Hematopoietic multipotent progenitor cell treated with erythropoietin and hydrocortisone succinate and interleukin-3 and kit ligand, for 4 days (in vitro differentiated cells): ENCODE data around the gene AOAH.
"Not testable (repeated sequence)": the region's sequence is repeated elsewhere in the genome, so short reads cannot be mapped to it uniquely, and the experiment has no call there.

Experiments
- DNase-seq: peaks from one replicate; pipeline ENCODE4 v3.0.0-alpha.2; 2015

Gene AOAH

DNA sequence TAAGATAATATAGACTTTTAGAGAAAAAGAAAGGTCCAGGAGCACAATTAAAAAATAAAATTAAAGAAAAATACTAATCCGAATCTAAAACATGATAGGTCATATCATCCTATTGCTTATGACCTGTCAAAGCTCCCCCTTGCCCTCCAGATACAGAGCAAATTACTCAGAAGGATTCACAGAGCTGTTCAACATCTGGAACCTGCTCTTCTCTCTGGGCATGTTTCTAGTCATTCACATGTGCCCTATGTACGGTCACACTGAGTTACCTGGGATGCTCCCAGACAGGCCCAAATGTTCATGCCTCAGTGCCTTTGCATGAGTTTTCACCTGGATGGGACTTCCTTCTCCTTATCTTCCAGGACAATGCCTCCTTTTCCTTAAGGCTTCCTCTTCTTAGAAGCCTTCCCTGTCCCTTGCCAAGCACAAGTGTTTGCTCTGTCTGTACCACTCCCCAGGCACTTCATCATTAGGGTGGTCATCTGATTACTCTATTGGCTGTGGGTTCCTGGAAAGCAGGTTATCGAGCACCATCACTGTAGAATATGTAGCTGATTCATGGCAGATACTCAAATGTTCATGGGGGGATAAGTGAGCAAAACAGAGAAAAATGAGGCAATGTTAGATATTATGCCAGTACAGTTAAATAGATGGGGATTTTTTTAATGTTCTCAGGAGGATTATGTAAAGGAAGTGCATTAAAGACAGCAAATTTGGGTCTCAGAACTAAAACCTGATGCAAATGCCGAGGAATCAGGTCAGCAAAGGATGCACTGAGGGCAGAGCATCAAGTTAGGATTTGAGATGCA is 12.0 kb upstream of the AOAH start:
- no peak for DNase-seq

DNA sequence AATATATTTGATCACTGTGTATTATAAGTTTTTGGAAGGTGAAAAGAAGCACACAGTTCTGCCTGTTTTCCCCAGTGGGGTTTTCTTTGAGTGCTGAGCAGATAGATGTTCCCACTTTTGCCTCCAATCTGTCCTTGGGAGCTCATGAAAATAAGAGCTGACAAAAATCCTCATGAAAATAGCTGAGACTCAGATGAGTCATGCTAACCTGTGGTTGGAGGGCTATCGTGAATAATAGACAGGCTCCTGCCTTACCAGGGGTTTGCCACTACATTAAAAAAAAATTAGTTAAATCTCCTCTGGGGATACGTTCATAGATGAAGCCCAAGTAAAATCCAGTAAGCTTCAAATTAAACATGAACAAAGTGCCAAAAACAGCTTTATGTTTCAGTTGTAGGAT is 10.9 kb upstream of the AOAH start:
- no peak for DNase-seq

DNA sequence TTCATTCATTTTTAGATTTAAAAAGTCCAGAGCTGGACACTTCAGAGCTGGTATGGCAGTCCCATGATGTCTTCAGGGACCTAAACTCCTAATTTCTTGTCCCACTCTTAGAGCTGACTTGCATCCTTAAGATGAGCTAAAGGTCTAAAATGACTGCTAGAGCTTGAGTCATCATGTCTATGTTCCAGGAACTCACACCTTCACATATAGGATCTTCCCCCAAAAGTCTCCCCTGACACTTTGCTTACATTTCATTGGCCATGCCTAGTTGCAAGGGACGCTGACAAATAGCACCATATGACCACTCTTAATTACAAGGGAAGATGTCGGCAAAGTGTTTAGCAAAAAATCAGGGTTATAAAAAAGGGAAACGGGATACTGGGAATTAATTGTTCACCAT is 10.4 kb upstream of the AOAH start:
- no peak for DNase-seq

DNA sequence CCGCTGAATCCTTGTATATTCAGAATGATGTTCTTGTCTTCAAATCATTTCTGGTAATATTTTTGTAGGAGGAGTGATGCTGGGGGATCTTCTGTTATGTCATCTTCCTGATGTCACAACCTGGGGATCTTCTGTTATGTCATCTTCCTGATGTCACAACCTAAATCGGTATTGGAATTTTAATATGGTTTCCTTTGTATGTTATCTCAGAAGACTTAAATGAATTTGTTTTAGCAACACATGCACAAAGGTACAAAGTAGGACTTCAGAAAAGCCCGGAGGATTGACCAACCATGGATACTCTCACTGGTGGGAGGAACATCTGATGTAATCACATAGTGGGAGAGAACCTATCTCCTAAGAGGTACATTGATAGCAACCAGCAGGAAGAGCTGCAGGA is 9.1 kb upstream of the AOAH start:
- DNase-seq, result no peak

DNA sequence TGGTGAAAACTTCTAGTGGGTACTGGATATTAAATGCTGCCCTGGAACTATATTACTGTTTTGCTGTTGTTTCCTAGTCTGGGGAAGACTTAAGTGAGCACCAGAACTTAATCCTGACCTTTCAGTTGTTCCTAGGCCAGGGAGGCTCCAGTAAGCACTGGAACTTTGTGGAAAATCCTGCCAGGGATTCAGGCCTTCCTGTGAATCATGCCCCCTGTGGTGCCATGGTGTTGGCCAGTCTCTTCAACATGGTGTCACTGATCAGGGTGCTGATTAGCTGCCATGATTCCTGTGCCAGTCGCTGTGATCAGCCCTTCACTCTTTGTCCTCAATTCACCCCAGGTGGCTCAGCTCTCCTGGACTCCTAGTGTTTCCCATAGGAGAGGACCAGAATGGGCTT is 8.5 kb upstream of the AOAH start:
- DNase-seq, result no peak

DNA sequence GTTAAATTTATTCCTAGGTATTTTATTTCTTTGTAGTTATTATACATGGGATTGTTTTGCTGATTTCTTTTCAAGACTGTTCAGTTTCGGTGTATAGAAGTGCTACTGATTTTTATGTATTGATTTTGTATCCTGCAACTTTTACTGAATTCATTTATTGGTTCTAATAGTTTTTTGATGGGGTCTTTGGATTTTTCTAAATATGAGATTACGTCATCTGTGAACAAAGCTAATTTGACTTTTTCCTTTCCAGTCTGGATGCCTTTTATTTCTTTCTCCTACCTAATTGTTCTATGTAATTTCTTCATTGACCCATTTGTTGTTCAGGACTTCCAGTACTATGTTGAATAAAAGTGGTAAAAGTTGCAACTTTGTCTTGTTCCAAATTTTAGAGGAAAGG is 5.8 kb upstream of the AOAH start:
- no peak for DNase-seq

DNA sequence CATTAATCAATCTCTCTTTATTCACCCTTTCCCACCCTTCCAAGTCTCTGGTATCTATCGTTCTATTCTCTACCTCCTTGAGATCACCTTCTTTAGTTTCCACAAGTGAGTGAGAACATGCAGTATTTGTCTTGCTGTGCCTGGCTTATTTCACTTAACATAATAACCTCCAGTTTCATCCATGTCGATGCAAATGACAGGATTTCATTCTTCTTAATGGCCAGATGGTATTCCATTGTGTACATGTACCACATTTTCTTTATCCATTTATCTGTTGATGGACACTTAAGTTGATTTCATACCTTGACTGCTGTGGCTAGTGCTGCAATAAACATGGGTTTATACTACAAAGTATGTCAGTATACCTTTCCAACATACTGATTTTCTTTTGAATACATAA is 3.8 kb upstream of the AOAH start:
- no peak for DNase-seq

DNA sequence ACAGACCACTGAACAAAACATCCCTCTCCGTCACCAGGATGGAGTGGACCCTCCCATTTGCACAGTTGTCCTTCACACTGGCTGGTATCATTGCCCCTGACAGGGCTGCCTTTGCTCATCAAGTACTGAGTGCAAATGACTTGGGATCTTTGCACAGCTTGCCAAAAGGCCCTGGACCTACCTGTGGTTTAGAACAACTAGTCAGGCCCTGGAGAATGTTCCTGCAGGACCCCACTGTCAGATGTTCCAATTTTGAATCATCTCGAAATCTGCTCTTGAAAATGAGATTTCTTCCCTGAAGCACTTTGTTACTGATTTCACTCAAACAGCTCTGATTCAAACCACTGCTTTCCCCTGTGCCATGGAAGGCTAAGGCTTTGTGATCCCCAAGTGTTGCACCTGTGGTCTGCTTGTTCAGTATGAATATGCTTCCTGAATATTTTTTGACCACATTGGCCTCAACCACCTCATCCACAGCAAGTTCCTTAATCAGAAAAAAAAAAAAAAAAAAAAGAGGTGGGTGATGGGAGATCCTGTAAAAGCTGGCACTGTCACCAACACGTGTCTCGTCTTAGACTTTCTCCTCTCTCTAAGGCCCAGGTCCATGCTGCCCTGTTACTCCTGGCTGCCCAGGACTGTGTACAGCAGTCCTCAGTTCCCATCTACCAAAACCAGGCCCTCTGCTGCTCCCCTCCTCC is 2.7 kb upstream of the AOAH start:
- peak; percentile 65 for DNase-seq

DNA sequence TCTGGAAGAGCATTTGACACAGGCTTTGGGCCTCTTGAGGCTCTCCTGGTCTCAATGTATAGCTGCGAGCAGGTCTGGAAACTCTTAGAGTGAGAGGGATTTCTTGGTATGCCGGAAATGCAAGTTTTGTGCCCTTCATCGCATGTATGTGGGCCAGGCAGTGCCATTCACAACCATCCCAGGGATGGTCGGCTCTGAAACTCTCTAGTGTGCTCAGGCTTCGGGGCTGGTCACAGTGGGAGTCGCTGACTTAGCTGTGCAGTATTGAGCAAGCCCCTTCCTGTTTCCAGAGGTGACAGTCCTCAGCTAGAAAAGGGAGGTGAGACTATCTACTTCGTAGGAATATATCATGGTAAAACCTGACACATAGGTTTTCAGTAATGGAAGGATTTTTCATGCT is 2.0 kb upstream of the AOAH start:
- DNase-seq, result no peak

DNA sequence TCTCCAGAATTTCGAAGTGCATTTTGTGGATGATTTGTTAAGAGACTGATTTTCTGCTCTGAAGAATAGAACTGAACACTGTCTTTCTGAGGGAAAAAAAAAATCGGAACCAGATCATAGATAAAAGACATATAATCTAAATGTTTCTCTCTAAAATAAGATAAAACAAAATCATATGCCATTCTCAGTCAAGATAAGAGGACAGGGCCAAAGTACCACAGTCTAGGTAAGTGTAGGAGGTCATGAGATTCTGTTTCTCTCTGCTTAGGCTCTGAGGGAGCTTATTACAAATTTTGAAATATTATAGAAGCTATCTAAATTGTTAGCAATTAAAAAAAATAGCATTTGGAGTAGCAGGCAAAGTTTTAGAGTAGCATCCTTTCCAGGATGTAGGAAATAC is 702 bp upstream of the AOAH start:
- no peak for DNase-seq

DNA sequence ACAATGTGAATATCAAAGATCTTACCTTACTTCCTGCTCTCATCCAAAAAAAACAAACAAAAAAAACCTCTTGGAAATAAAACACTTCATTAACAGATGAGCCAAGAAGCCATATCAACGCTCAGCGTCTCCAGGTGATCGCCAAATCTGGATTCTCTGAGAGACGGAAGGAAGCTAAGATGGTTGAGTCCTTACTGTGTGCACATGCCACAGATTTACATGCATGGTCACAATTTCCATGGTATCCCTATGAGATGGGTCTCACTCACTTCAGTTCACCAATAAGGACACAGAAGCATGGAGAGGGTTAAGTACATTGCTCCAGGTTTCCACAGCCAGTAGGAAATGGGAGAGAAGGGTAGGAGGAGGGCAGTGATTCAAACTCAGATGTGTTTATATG is 1.0 kb downstream of the AOAH start:
- DNase-seq, result no peak

DNA sequence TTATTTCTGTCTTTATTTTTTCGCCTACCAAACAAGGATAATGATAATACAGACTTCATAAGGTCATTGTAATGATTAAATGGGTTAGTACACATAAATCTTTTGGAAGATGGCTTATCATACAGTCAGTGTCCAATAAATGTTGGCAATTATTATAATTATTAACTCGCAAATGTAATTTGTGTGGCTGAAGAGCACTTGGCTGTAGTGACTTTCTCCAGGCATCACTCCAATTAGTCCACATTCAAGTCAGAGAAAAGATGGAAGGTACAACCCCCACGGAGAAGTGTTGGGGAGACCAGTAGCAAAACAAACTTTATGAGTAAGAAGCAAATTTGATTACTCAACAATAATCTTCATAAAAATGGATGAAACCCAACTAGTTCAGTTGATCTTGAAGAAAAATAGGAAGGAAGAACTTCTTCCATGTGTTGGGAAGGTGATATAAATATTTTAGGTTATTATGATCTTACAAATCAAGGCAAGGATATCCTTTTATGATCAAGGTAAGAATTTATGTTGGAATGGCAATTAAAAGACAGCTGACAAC is 5.1 kb downstream of the AOAH start:
- no peak for DNase-seq

DNA sequence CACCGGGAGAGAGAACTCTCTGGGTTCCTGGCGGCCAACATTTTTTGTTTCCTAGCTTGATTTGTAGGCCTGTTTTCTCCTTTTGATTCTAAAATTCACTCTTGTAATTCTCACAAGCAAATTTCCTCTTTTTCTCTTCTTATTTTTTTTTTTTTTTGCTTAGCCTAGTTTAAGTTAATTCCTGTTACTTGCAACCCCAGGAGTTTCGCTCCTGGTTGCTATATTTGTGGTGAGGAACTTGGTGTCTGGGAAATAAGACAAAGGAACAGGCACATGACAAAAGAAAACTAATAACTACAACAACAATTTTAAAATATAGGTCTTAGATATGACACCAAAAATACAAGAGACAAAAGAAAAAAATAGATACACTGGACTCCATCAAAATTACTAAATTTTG is 6.7 kb downstream of the AOAH start:
- DNase-seq, result no peak

DNA sequence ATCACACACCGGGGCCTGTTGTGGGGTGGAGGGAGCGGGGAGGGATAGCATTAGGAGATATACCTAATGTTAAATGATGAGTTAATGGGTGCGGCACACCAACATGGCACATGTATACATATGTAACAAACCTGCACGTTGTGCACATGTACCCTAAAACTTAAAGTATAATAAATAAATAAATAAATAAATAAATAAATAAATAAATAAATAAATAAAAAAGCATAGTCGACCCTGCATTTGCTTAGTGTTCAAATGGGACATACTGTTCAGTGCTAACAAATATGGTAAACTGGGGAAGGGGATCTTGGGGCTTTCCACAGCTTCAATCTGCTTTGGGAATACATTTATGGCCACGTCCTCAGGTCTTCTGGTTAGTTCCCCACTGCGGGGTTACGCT is 7.5 kb downstream of the AOAH start:
- DNase-seq, result not testable (repeated sequence)

DNA sequence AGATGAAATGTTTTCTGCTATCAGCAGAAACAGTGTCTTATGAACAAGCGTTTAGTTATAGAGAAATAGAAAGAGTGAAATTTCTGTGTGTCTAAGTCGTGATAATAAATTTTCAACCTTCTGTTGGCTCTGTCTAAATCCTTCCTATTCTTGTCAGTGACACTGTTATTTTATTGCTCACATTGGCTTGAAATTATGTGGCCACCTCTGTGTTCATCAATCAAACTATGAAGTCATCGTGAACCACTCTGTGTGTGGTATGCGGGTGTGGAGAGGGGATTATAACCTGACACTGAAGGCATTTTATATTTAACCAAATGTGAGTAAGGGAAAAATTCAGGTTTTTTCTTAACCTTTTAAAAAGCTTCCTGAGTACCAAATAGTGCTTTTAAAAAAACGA is 12.3 kb downstream of the AOAH start:
- no peak for DNase-seq

DNA sequence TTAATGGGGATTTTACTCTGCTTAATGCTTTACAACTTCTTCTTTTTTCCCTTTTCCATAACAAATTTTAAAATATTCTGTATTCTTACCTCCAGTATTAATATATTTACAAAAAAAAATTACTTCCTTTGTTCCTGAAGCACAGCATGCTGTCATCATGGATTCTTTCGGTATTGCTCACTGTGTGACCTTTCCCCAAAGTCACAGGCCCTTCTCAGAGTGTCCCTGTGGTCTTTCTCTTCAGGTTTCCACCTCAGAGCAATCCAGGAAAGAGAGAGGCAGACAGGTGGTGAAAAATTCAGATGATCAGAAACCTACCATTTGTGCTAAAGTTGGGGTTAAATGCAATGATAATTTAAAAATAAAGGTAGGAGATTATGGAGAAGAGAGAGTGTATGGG is 13.0 kb downstream of the AOAH start:
- DNase-seq, result no peak

DNA sequence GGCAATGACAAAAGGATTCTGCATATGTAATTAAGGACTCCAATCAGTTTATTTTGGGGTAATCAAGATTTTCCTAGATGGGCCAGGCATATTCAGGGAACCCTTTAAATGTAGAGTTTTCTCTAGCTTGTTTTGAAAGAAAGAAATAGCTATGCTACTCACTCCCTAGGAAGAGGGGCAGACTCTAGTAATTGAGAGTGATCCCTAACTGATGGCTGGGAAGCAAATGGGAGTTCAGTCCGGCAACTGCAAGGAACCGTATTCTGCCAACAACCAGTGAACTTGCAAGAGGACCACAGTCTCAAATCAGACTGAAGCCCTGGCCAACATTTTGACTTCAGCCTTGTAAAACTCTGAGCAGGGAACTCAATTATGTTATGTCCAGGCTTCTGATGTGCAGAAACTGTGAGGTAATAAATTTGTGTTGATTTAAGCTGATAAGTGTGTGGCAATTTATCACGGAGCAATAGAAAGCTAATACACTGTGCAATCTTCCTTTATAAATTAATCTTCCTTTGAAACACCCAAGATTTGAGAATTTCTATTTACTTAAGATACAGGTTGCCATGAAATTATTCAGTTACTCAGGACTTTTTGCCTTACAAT is 14.0 kb downstream of the AOAH start:
- DNase-seq, result no peak

DNA sequence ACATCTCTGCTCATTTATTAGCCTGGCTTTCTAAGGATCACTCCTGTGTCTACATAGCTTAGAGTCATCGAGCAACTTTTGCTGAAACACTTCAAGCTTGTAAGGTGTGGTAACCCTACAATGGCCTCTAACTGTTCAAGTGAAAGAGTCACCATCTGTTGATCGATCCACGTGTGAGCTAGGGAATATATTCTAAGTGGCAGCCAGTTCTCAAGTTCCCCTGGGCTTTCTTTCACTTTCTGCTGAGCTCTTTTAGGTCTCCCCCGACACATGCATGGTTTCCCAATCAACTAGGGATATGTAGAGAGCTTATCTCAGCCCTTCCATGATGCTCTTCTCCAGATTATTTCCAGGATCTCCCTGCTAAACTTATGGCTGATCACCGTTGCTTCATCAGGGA is 15.5 kb downstream of the AOAH start:
- DNase-seq, result no peak

DNA sequence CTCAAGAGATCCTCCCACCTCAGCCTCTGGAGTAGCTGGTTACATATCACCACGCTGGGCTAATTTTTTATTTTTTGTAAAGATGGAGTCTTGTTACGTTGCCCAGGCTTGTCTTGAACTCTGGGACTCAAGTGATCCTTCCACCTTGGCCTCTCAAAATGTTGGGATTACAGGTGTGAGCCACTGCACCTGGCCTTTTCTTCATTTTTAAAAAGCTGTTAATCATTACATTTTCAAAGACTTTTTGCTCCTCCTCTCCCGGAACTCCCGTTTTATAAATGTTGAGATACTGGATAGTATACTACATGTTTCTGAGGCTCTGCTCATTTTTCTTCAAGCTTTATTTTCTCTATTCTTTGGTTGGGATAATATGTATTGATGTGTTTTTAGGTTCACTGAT is 16.4 kb downstream of the AOAH start:
- no peak for DNase-seq

DNA sequence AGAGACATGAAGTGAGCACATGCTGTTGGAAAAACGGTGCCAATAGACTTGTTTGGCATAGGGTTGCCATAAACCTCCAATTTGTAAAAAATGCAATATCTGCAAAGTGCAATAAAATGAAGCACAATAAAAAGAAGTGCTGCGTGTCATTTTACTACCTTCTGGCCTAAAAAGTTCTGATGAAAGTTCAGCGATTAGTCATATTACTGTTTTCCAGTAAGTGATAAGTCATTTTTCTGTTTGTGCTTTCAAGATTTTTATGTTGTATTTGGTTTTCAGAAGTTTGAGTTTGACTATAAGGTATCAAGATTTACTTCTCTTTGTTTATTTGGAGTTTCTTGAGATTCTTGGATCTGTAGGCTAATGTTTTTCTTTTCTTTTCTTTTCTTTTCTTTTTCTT is 16.8 kb downstream of the AOAH start:
- no peak for DNase-seq

DNA sequence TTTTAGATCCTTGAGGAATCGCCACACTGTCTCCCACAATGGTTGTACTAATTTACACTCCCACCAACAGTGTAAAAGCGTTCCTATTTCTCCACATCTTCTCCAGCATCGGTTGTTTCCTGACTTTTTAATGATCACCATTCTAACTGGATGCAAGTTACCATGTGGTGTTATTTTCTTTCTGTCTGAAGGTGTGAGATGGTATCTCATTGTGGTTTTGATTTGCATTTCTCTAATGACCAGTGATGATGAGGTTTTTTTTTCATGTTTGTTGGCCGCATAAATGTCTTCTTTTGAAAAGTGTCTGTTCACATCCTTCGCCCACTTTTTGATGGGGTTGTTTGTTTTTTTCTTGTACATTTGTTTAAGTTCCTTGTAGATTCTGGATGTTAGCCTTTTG is 20.4 kb downstream of the AOAH start:
- DNase-seq, result not testable (repeated sequence)

DNA sequence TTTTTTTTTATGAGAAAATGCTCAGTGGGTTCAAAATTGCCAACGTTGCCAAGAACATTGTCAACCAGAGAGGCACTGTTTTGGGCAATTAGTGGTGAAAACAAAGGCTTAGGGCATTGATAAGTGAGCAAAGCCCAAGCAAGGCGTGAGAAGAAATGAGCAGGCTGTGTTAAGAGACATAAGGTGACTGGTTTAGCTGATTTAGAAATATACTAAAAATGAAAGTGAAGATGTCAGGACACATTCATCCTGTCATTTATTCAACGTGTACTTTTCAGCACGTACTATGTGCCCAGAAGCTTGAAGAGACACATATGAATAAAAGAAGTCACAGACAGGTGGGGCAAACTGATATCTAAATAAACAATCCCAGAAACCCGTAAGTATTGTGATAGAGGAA is 31.8 kb downstream of the AOAH start:
- DNase-seq, result no peak

DNA sequence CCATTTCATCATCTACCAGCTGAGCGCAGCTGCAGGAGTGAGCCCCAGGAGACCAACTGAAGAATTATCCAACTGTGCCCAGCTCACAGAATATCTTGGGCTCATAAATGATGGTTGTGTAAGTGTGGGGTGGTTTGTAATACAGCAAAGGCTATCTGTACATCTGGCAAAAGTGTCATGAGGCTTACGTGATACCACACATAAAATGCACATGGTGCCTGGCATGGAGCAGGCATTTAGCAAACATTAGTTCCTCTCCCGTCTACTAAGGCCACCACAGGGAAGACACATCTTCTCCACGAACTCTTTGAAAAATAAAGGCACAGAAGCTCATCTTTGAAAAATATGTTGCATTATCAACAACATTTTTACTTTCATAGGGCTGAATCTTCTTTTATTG is 32.3 kb downstream of the AOAH start:
- no peak for DNase-seq

DNA sequence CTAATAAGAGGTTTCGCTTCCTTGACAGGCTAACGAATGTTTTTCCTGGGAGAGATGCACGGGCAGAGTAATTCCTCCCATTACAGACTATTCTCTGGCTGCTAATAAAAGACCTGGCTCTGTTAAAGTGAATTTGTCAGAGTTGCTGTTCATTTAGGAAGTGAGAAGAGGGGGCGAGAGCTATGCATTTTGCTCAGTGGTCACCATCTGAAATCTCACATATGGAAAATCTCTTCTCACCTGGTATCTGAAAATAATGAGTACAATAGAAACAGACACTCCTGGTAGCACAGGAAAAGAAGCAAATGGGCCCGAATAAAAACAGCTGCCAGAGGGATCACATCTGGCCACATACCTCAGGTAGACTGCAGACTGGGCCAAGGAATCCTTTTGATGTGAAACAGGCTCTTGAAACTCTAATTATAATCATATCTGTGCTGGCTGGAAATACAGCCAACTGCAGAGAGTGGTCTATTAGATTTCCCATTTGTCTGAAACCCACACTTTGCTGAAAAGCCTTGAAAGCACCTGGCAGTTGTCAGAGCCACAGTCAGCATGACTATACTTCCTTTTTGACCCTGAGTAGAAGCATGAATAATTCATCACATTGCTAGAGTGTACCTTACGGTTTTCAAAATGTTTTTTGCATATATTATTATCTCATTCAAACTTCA is 33.6 kb downstream of the AOAH start:
- DNase-seq, result no peak
